ENCODE data around the gene RAB11FIP4.
"Not testable (repeated sequence)": the region's sequence is repeated elsewhere in the genome, so short reads cannot be mapped to it uniquely, and the experiment has no call there.

RAB11FIP4 gene

GRCh38 chr17:31379597-31380205, 11.8 kb upstream of the RAB11FIP4 start (continued):
- TF ChIP-seq ZNF76 (tag by site-specific recombination; IDR thresholded peaks at IDR 0.05; ENCODE audit: borderline replicate concordance, low read depth) (no peak), ZNF488 (tag by site-specific recombination; IDR thresholded peaks at IDR 0.05) (no peak), ZNF600 (tag by site-specific recombination; IDR thresholded peaks at IDR 0.05) (no peak), OVOL3 (tag by site-specific recombination; IDR thresholded peaks at IDR 0.05) (no peak), ZNF366 (tag by site-specific recombination; conservative IDR thresholded peaks at IDR 0.05) (no peak)

- ChIA-PET POLR2A (no interaction called here), CTCF (no interaction called here)
- H3K9me3 ChIP-seq (ENCODE audit: control insufficient read depth, insufficient read depth, low read depth, low read length): no peaks in the 10 kb centered on the region
- H3K4me3 ChIP-seq (ENCODE audit: low read depth, low read length): no peak overlapping the region
- peaks cover 0 to 20% of the 10 kb centered on the region in 2 experiments; a peak in 2 of 3 replicates for H3K36me3 ChIP-seq (ENCODE audit: control insufficient read depth in 2 of 2, insufficient read depth in 1 of 2, low read length in 2 of 2)
- TF ChIP-seq ZBTB6 (tag by site-specific recombination; IDR thresholded peaks at IDR 0.05) (no peak), ZSCAN4 (tag by site-specific recombination; IDR thresholded peaks at IDR 0.05) (no peak), ZNF707 (tag by site-specific recombination; IDR thresholded peaks at IDR 0.05) (no peak), ZSCAN23 (tag by site-specific recombination; IDR thresholded peaks at IDR 0.05) (no peak), ZNF175 (tag by site-specific recombination; IDR thresholded peaks at IDR 0.05) (no peak), ZNF843 (tag by site-specific recombination; IDR thresholded peaks at IDR 0.05) (no peak), ZNF501 (tag by site-specific recombination; IDR thresholded peaks at IDR 0.05) (no peak), ZNF280C (tag by site-specific recombination; IDR thresholded peaks at IDR 0.05) (no peak)
- H3K27ac ChIP-seq (ENCODE audit: extremely low read depth, low read depth, low read length): no peak overlapping the region
- no peaks in the 10 kb centered on the region for H3K4me1 ChIP-seq (ENCODE audit: control insufficient read depth, insufficient read depth, low read length)
Measured at GRCh38 chr17:31381165-31381668, 10.3 kb upstream of the RAB11FIP4 start.

- not testable (repeated sequence) for H3K4me1 ChIP-seq (ENCODE audit: control insufficient read depth, insufficient read depth, low read length); H3K4me3 ChIP-seq (ENCODE audit: low read depth, low read length); H3K9me3 ChIP-seq (ENCODE audit: control insufficient read depth, insufficient read depth, low read depth, low read length); H3K27ac ChIP-seq (ENCODE audit: extremely low read depth, low read depth, low read length)
- ChIA-PET CTCF (interaction anchor here (0.7 to 1.0 kb wide), 4 partner anchors 53 to 223 kb away, joined by 3 to 4 read pairs (median 4); no protein-coding TSS in a partner anchor), POLR2A (interaction anchor here (0.9 kb wide), 1 partner anchor 11 kb away, joined by 3 read pairs; no protein-coding TSS in a partner anchor)
- peaks cover 0 to 15% of the 10 kb centered on the region in 2 experiments; a peak in 2 of 3 replicates for H3K36me3 ChIP-seq (ENCODE audit: control insufficient read depth in 2 of 2, insufficient read depth in 1 of 2, low read length in 2 of 2)
Measured at GRCh38 chr17:31382668-31383275, 8.7 kb upstream of the RAB11FIP4 start.

- not testable (repeated sequence) for H3K4me3 ChIP-seq (ENCODE audit: low read depth, low read length); H3K9me3 ChIP-seq (ENCODE audit: control insufficient read depth, insufficient read depth, low read depth, low read length); H3K4me1 ChIP-seq (ENCODE audit: control insufficient read depth, insufficient read depth, low read length); H3K36me3 ChIP-seq (ENCODE audit: control insufficient read depth in 2 of 2, insufficient read depth in 1 of 2, low read length in 2 of 2); H3K27ac ChIP-seq (ENCODE audit: extremely low read depth, low read depth, low read length)
- POLR2A ChIA-PET: interaction anchor here (0.6 to 0.7 kb wide), 2 partner anchors 61 to 383 kb away, joined by 3 to 11 read pairs; no protein-coding TSS in a partner anchor
- CTCF ChIA-PET: interaction anchor here (0.7 to 0.9 kb wide), 2 partner anchors 139 to 224 kb away, joined by 3 to 4 read pairs; no protein-coding TSS in a partner anchor
Measured at GRCh38 chr17:31383488-31383887, 8.0 kb upstream of the RAB11FIP4 start.

All from HEK293 (cell line).